Endothelial cell of umbilical vein (primary cell): Measurements from ENCODE around the gene LSM14B. TPM values are rescaled to one million over a fixed set of nuclear protein-coding genes. Genes with fewer than 3 reads are reported as not detected.

Experiments used
- BruUV-seq: library from RNA; stranded (reverse); fragments of 400-500 nt; replicated peaks from 2 replicates; lab custom pipeline; 2021; lab: Mats Ljungman, UMichigan
- CTCF ChIA-PET: fragments of 300-600, 350-600 bp; sonication (Branson Sonifier 250); formaldehyde crosslinking; loops from one replicate; lab custom pipeline; 2021; ENCODE audit warnings: antibody characterized with exemption, inconsistent platforms; lab: Charles Lee
- POLR2A ChIA-PET: fragments of 300-600, 350-600 bp; sonication (Branson Sonifier 250); formaldehyde crosslinking; loops from one replicate; lab custom pipeline; 2021; ENCODE audit warnings: antibody characterized with exemption, inconsistent platforms; lab: Charles Lee
- DNase-seq: peaks from one replicate; pipeline ENCODE4 v3.0.0-alpha.2; 2011; ENCODE audit warnings: low read depth, low spot score
- FAIRE-seq: peaks from 2 replicates; lab custom pipeline; 2011; peaks lifted over from hg19 to GRCh38; lab: Jason Lieb, UNC
- H2AFZ ChIP-seq: 2 replicates; pipeline ENCODE4 v1.6.0; 2012; ENCODE audit warnings: low read depth, low read length, control low read depth, inconsistent platforms
- H3K27ac ChIP-seq: 2 replicates; pipeline ENCODE4 v1.5.1; 2011; ENCODE audit warnings: low read depth, mild to moderate bottlenecking, control low read depth, low read length, moderate library complexity; ENCODE audit not compliant: insufficient read depth
- H3K27me3 ChIP-seq, 2 experiments: 2 replicates each; pipeline versions ENCODE4 v1.6.0 to v1.6.1; 2011; ENCODE audit warnings: low read length in 2 of 2, mixed read lengths in 1 of 2; ENCODE audit not compliant: control insufficient read depth in 2 of 2, insufficient read depth in 2 of 2
- H3K36me3 ChIP-seq, 2 experiments: 2 replicates in 1 of 2; 3 replicates in 1 of 2; pipeline ENCODE4 v1.5.1; 2011; ENCODE audit warnings: low read length in 2 of 2, mild to moderate bottlenecking in 1 of 2, moderate library complexity in 1 of 2; ENCODE audit not compliant: control insufficient read depth in 2 of 2, insufficient read depth in 2 of 2; ENCODE audit errors: extremely low read depth in 1 of 2
- H3K4me1 ChIP-seq: 3 replicates; pipeline ENCODE4 v1.5.1; 2011; ENCODE audit warnings: mild to moderate bottlenecking, low read length; ENCODE audit not compliant: control insufficient read depth, insufficient read depth; ENCODE audit errors: extremely low read depth
- H3K4me2 ChIP-seq: 2 replicates; pipeline ENCODE4 v1.6.1; 2011; ENCODE audit warnings: low read length, control low read depth, mixed read lengths; ENCODE audit not compliant: insufficient read depth
- H3K4me3 ChIP-seq, 3 experiments: fragments of 200-600 bp in 1 of 3; sonication (generic), shearing (Covaris generic) in 1 of 3; replicated peaks in 1 of 3; 2 replicates each; pipeline ENCODE4 v1.5.1; 2011 to 2016; ENCODE audit warnings: control low read depth in 3 of 3, low read length in 3 of 3, mild to moderate bottlenecking in 2 of 3, inconsistent platforms in 1 of 3, low read depth in 1 of 3, moderate library complexity in 1 of 3; ENCODE audit not compliant: insufficient read depth in 1 of 3
- H3K79me2 ChIP-seq: 2 replicates; pipeline ENCODE4 v1.6.0; 2012; ENCODE audit warnings: low read length, inconsistent platforms; ENCODE audit not compliant: control insufficient read depth, insufficient read depth
- H3K9ac ChIP-seq: replicated peaks from 2 replicates; pipeline ENCODE3; 2011; ENCODE audit warnings: low read length, control low read depth; ENCODE audit not compliant: insufficient read depth; ENCODE audit errors: extremely low read depth
- H3K9me1 ChIP-seq: replicated peaks from 3 replicates; pipeline ENCODE4 v1.6.0; 2011; ENCODE audit warnings: mild to moderate bottlenecking, low read length; ENCODE audit not compliant: control insufficient read depth, insufficient read depth; ENCODE audit errors: extremely low read depth
- H3K9me3 ChIP-seq: replicated peaks from 2 replicates; pipeline ENCODE4 v1.5.1; 2012; ENCODE audit warnings: low read length, inconsistent platforms; ENCODE audit not compliant: control insufficient read depth, insufficient read depth
- H4K20me1 ChIP-seq: replicated peaks from 2 replicates; pipeline ENCODE3; 2011; ENCODE audit warnings: mild to moderate bottlenecking, low read length; ENCODE audit not compliant: control insufficient read depth, insufficient read depth; ENCODE audit errors: extremely low read depth
- EZH2 ChIP-seq: IDR thresholded peaks from 2 replicates; pipeline ENCODE4 v1.6.1; 2012; ENCODE audit warnings: borderline replicate concordance, low read depth, mild to moderate bottlenecking, moderate library complexity, low read length, inconsistent platforms; ENCODE audit not compliant: severe bottlenecking
- FOS ChIP-seq: IDR thresholded peaks from 2 replicates; pipeline ENCODE4 v1.6.1; 2011; ENCODE audit warnings: mild to moderate bottlenecking, low read length, moderate library complexity, borderline replicate concordance; ENCODE audit not compliant: insufficient read depth
- GATA2 ChIP-seq: IDR thresholded peaks from 2 replicates; pipeline ENCODE4 v1.7.0; 2011; ENCODE audit warnings: low read depth, mild to moderate bottlenecking, moderate library complexity, mixed read lengths, low read length; ENCODE audit not compliant: insufficient read length, insufficient read depth
- JUN ChIP-seq: IDR thresholded peaks from 2 replicates; pipeline ENCODE4 v1.6.1; 2011; ENCODE audit warnings: borderline replicate concordance, low read depth; ENCODE audit not compliant: insufficient read length, insufficient read depth
- MYC ChIP-seq: IDR thresholded peaks from one replicate; pipeline ENCODE4 v1.6.1; 2011; ENCODE audit warnings: mild to moderate bottlenecking, low read depth, low read length
- POLR2A ChIP-seq: IDR thresholded peaks from 2 replicates; pipeline ENCODE4 v1.6.1; 2012; ENCODE audit warnings: low read depth, mild to moderate bottlenecking, control low read depth, low read length
- POLR2AphosphoS5 ChIP-seq: IDR thresholded peaks from 2 replicates; pipeline ENCODE4 v1.6.1; 2012; ENCODE audit warnings: low read depth, mild to moderate bottlenecking, control low read depth, low read length, moderate library complexity; ENCODE audit not compliant: insufficient read depth
- dilution Hi-C: fragments of 300-500 bp; cut with MboI; formaldehyde crosslinking; loops from one replicate; pipeline ENCODE4 v1.15.0; 2019; ENCODE audit warnings: low sequenced_read_pairs; ENCODE audit not compliant: extremely low pct_ligation_motif_present
- intact Hi-C: fragments of 100-400 bp; cut with micrococcal nuclease; formaldehyde crosslinking; loops from one replicate; pipeline ENCODE4 v1.10.0; 2022
- polyA plus RNA-seq, 4 experiments: library from polyadenylated mRNA; depleted of rRNA in 3 of 4; stranded (reverse) in 3 of 4; unstranded in 1 of 4; fragments of >200 nt; gene quantifications; 2 replicates each; pipeline versions ENCODE4 v1.2.1 to v1.2.3, GENCODE V29; 2011 to 2012; ENCODE audit warnings: missing spikeins in 1 of 4
- total RNA-seq: library from RNA; stranded (reverse); gene quantifications from 2 replicates; pipeline ENCODE4 v1.2.3, GENCODE V29; 2021
- TF ChIP-seq, protein P1 (sequence below), 2 donors: IDR thresholded peaks; 1 replicate in 1 of 2; 2 replicates in 1 of 2; pipeline ENCODE4 v1.5.1; 2011; ENCODE audit warnings: low read length in 2 of 2, mild to moderate bottlenecking in 2 of 2, moderate library complexity in 2 of 2, control low read depth in 1 of 2, inconsistent platforms in 1 of 2, low read depth in 1 of 2; ENCODE audit not compliant: insufficient read depth in 1 of 2; ENCODE audit errors: extremely low read depth in 1 of 2
- TF ChIP-seq, protein P2 (sequence below): IDR thresholded peaks from 2 replicates; pipeline ENCODE4 v1.6.1; 2011; ENCODE audit not compliant: insufficient read depth, insufficient read length

LSM14B gene
- total and polyA plus RNA-seq, 2 donors (not counting 3 experiments of a cell fraction or from before 2014, with no cell fraction given) = 32.5 to 34.0 TPM

DNA sequence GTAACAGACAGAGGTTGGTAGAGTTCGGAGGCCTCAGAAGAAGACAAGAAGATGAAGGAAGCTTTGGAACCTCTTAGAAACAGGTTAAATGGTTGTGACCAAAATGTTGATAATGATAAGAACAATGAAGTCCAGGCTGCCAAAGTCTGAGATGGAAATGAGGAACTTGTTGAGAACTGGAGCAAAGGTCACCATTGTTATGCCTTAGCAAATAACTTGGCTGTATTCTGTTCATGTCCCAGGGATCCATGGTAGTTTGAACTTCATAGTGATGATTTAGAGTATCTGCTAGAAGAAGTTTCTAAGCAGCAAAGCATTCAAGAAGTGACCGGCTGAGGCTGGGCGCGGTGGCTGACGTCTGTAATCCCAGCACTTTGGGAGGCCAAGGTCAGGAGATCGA lies 11.1 kb upstream of the LSM14B start:
- FAIRE-seq = no peak

More for the DNA sequence above, 11.1 kb upstream of the LSM14B start:
- no TSS peak for BruUV-seq
- Histone ChIP-seq H3K4me1 (no peaks in the 10 kb centered on the region), H3K79me2 (no peaks in the 10 kb centered on the region), H3K9ac (no peak overlapping the region), H3K4me2 (no peak overlapping the region), H3K4me3 (no peak overlapping the region), H3K9me3 (peaks cover 9% of the 10 kb centered on the region), H3K27me3 (no peaks in the 10 kb centered on the region), H2AFZ (no peak overlapping the region), H3K9me1 (no peaks in the 10 kb centered on the region), H3K27ac (no peak overlapping the region), H4K20me1 (no peaks in the 10 kb centered on the region), H3K36me3 (no peaks in the 10 kb centered on the region)
- POLR2A ChIA-PET = no interaction called here
- no peak for TF ChIP-seq FOS
- TF ChIP-seq POLR2AphosphoS5 = no peak
- no peak for TF ChIP-seq MYC
- TF ChIP-seq, protein P1, sequence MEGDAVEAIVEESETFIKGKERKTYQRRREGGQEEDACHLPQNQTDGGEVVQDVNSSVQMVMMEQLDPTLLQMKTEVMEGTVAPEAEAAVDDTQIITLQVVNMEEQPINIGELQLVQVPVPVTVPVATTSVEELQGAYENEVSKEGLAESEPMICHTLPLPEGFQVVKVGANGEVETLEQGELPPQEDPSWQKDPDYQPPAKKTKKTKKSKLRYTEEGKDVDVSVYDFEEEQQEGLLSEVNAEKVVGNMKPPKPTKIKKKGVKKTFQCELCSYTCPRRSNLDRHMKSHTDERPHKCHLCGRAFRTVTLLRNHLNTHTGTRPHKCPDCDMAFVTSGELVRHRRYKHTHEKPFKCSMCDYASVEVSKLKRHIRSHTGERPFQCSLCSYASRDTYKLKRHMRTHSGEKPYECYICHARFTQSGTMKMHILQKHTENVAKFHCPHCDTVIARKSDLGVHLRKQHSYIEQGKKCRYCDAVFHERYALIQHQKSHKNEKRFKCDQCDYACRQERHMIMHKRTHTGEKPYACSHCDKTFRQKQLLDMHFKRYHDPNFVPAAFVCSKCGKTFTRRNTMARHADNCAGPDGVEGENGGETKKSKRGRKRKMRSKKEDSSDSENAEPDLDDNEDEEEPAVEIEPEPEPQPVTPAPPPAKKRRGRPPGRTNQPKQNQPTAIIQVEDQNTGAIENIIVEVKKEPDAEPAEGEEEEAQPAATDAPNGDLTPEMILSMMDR (IDR thresholded peaks at IDR 0.05; ENCODE audit: extremely low read depth in 1 of 2, insufficient read depth in 1 of 2, low read depth in 1 of 2, low read length in 2 of 2) = no peak
- TF ChIP-seq, protein P2, sequence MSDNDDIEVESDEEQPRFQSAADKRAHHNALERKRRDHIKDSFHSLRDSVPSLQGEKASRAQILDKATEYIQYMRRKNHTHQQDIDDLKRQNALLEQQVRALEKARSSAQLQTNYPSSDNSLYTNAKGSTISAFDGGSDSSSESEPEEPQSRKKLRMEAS = no peak
- TF ChIP-seq GATA2 = no peak
- TF ChIP-seq JUN = no peak
- TF ChIP-seq POLR2A = no peak
- no peak for TF ChIP-seq EZH2
- DNase-seq = no peak
- CTCF ChIA-PET = no interaction called here
- intact Hi-C loops (no loop called here), dilution Hi-C loops (no loop called here)
